Calu3 (cell line): Measurements from ENCODE around the gene SLC35B3. TPM values are rescaled to one million over a fixed set of nuclear protein-coding genes. Genes with fewer than 3 reads are reported as not detected.

Experiments used
- BruUV-seq: library from RNA; stranded (reverse); fragments of 400-500 nt; replicated peaks from 2 replicates; lab custom pipeline; 2021; lab: Mats Ljungman, UMichigan
- CTCF ChIA-PET: fragments of 300-600 bp; sonication (Branson Sonifier 250); formaldehyde crosslinking; loops from one replicate; lab custom pipeline; 2022; ENCODE audit warnings: antibody characterized with exemption; lab: Charles Lee
- DNase-seq: peaks from one replicate; pipeline ENCODE4 v3.0.0; 2022
- H3K27ac Mint-ChIP-seq: one replicate; pipeline ENCODE4 v1.8.0; 2022; ENCODE audit warnings: mixed read lengths; ENCODE audit not compliant: unreplicated experiment
- H3K27me3 Mint-ChIP-seq: one replicate; pipeline ENCODE4 v1.8.0; 2022; ENCODE audit warnings: mixed read lengths; ENCODE audit not compliant: unreplicated experiment
- H3K36me3 Mint-ChIP-seq: one replicate; pipeline ENCODE4 v1.8.0; 2022; ENCODE audit warnings: mild to moderate bottlenecking, moderate library complexity, mixed read lengths; ENCODE audit not compliant: insufficient read depth, unreplicated experiment
- H3K4me1 Mint-ChIP-seq: one replicate; pipeline ENCODE4 v1.8.0; 2022; ENCODE audit warnings: mild to moderate bottlenecking, low read depth, mixed read lengths; ENCODE audit not compliant: unreplicated experiment
- H3K4me3 Mint-ChIP-seq: one replicate; pipeline ENCODE4 v1.8.0; 2022; ENCODE audit warnings: mild to moderate bottlenecking, low read depth, moderate library complexity, mixed read lengths; ENCODE audit not compliant: unreplicated experiment
- H3K9me3 Mint-ChIP-seq: one replicate; pipeline ENCODE4 v1.8.0; 2022; ENCODE audit warnings: low read depth, mixed read lengths; ENCODE audit not compliant: unreplicated experiment
- intact Hi-C: fragments of 100-400 bp; cut with micrococcal nuclease; formaldehyde crosslinking; loops from one replicate; pipeline ENCODE4 v1.10.0; 2022; ENCODE audit not compliant: unreplicated experiment
- total RNA-seq: library from RNA; stranded (reverse); gene quantifications from 2 replicates; pipeline ENCODE4 v1.2.3, GENCODE V29; 2022
- TF ChIP-seq, protein P1 (sequence below): fragments of 200-600 bp; IDR thresholded peaks from one replicate; pipeline ENCODE4 v1.8.0; 2022; ENCODE audit warnings: antibody characterized with exemption; ENCODE audit not compliant: unreplicated experiment

SLC35B3 gene
- total RNA-seq, 1 experiment from 2014 or later = 11.0 TPM

DNA sequence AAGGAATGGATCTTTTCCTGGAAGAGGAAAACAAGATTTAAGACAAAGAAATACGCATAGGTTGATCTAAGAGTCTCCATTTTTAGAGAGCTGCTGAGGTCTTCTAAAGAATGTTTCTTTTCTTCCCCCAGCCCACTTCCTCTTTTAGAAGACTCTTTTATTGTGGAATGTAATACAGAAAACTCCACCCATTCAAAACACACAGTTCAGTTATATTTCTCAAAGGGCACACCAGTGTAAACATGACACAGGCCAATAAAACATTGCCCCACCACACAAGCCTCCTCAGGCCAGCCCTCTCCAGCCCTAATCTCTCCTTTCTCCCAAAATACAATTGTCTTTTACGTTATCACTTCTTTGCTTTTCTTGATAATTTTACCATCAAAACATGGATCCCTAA, 42.8 kb downstream of the SLC35B3 start:
- Mint-ChIP-seq H3K36me3 (no peaks in the 10 kb centered on the region), H3K9me3 (peaks cover 2% of the 10 kb centered on the region), H3K4me1 (no peaks in the 10 kb centered on the region), H3K4me3 (no peak overlapping the region), H3K27ac (no peak overlapping the region), H3K27me3 (no peaks in the 10 kb centered on the region)
- intact Hi-C loops = no loop called here
- CTCF ChIA-PET = no interaction called here
- TF ChIP-seq, protein P1, sequence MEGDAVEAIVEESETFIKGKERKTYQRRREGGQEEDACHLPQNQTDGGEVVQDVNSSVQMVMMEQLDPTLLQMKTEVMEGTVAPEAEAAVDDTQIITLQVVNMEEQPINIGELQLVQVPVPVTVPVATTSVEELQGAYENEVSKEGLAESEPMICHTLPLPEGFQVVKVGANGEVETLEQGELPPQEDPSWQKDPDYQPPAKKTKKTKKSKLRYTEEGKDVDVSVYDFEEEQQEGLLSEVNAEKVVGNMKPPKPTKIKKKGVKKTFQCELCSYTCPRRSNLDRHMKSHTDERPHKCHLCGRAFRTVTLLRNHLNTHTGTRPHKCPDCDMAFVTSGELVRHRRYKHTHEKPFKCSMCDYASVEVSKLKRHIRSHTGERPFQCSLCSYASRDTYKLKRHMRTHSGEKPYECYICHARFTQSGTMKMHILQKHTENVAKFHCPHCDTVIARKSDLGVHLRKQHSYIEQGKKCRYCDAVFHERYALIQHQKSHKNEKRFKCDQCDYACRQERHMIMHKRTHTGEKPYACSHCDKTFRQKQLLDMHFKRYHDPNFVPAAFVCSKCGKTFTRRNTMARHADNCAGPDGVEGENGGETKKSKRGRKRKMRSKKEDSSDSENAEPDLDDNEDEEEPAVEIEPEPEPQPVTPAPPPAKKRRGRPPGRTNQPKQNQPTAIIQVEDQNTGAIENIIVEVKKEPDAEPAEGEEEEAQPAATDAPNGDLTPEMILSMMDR = no peak
- no peak for DNase-seq
- BruUV-seq = no TSS peak

DNA sequence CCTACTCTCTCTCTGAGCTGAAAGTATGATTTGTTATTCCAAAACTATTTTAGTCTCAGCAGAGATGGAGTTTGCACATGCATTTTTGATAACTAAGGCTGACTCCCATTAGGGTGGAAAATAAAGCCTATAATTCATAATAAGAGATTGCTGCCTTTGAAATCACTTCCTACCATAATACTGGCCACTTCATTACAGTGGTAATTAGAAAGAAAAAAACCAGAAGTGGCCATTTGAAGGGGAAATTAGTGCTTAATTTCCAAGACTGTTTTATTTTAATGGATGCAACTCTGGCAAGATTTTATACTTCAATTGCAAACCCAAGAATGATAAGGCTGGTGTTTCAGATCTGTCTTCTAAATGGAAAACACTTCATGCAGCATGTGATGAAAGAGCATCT, 43.4 kb downstream of the SLC35B3 start:
- no peak for DNase-seq
- no TSS peak for BruUV-seq
- CTCF ChIA-PET = no interaction called here
- Mint-ChIP-seq H3K27ac (no peak overlapping the region), H3K27me3 (no peaks in the 10 kb centered on the region), H3K4me1 (no peaks in the 10 kb centered on the region), H3K4me3 (no peak overlapping the region), H3K9me3 (peaks cover 2% of the 10 kb centered on the region), H3K36me3 (no peaks in the 10 kb centered on the region)
- intact Hi-C loops = no loop called here
- TF ChIP-seq, protein P1 = no peak

DNA sequence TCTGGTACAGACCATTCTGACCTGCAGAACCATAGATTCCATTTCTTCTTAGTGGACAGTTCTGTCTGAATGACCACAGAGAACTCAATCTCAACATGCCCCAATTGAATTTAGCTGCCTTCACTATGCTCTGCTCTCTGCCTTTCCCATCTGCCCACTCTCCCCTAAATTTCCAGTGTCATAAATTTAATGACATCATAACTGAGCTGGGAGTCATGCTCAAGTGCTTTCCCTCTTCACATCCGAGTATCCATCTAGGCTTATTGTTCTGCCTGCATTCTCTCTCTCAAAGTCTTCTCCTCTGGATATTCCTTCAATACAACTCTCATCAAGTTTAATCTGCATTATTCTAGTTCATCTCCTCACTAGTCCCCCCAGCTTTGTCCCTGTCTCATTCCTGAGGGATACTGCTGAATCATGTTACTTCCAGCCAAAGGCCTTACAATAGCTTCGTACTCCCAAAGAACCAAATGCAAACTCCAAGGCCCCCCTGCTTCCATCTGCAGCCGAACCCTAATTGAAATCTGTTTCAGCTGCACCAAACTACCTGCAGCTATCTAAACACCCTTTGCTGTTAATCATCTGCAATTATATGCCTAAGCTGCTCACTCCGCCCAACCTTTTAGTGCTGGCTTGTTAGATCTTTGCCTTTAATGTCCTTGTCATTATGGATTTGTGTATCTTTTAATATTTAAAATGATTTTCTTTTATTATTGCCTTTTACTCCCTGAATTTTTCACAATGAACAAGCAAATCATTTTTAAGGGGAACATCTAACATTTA, 46.1 kb downstream of the SLC35B3 start:
- H3K9me3 Mint-ChIP-seq = no peaks in the 10 kb centered on the region
- TF ChIP-seq, protein P1 = no peak
- H3K36me3 Mint-ChIP-seq = no peaks in the 10 kb centered on the region
- H3K4me3 Mint-ChIP-seq = no peak overlapping the region
- H3K4me1 Mint-ChIP-seq = no peaks in the 10 kb centered on the region
- BruUV-seq = no TSS peak
- no peaks in the 10 kb centered on the region for H3K27me3 Mint-ChIP-seq
- no peak for DNase-seq
- CTCF ChIA-PET = no interaction called here
- H3K27ac Mint-ChIP-seq = no peak overlapping the region
- intact Hi-C loops = no loop called here

DNA sequence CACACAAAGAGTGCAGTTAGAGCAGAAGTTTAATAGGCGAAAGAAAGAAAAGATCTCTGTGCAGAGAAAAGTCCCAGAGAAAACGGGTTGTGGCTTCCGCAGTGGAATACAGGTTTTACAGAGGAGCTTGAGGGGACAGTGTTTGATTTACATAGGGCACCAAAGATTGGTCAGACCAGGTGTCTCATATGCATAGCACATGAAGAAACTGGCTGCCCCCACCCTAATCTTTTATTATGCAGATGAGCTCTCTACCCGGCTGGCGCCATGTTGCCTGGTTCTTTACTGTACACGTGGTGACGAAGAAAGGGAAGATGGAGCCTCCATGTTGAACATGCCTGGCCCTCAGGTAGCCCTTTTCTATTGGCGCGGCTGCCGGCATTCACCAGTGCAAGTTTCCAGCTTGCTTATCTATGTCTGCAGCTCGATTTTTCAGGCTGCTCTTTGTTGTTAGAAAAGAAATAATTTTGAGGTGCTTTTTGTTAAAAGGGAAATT, 47.4 kb downstream of the SLC35B3 start:
- BruUV-seq = no TSS peak
- CTCF ChIA-PET = no interaction called here
- TF ChIP-seq, protein P1 = no peak
- Mint-ChIP-seq H3K36me3 (no peaks in the 10 kb centered on the region), H3K9me3 (no peaks in the 10 kb centered on the region), H3K4me3 (no peak overlapping the region), H3K27ac (no peak overlapping the region), H3K4me1 (no peaks in the 10 kb centered on the region), H3K27me3 (no peaks in the 10 kb centered on the region)
- DNase-seq = no peak
- intact Hi-C loops = no loop called here
